Brain microvascular endothelial cell (primary cell): ENCODE data around the gene MEX3D.

Experiments used
- DNase-seq: peaks from one replicate; pipeline ENCODE4 v3.0.0-alpha.2; 2020
- H3K27ac ChIP-seq: fragments of 250-450 bp; sonication (Bioruptor Pico); 2 replicates; pipeline ENCODE4 v1.5.1; 2020; ENCODE audit warnings: mild to moderate bottlenecking, moderate library complexity
- H3K27me3 ChIP-seq: fragments of 250-450 bp; sonication (Bioruptor Pico); replicated peaks from 2 replicates; pipeline ENCODE4 v1.5.1; 2020; ENCODE audit warnings: mild to moderate bottlenecking
- H3K36me3 ChIP-seq: fragments of 250-450 bp; sonication (Bioruptor Pico); replicated peaks from 2 replicates; pipeline ENCODE4 v1.5.1; 2020; ENCODE audit warnings: mild to moderate bottlenecking
- H3K4me3 ChIP-seq: 2 replicates; pipeline ENCODE4 v1.5.1; 2011; ENCODE audit warnings: low read depth, mild to moderate bottlenecking, control low read depth, low read length, moderate library complexity
- in situ Hi-C: cut with HindIII; loops from 2 replicates; pipeline ENCODE4 v1.10.0; 2017; ENCODE audit warnings: low sequenced_read_pairs, low pct_ligation_motif_present
- TF ChIP-seq, protein P1 (sequence below): IDR thresholded peaks from 2 replicates; pipeline ENCODE4 v1.5.1; 2011; ENCODE audit warnings: low read depth, mild to moderate bottlenecking, moderate library complexity, low read length, control low read depth, inconsistent platforms; ENCODE audit errors: missing control alignments

The MEX3D gene

DNA sequence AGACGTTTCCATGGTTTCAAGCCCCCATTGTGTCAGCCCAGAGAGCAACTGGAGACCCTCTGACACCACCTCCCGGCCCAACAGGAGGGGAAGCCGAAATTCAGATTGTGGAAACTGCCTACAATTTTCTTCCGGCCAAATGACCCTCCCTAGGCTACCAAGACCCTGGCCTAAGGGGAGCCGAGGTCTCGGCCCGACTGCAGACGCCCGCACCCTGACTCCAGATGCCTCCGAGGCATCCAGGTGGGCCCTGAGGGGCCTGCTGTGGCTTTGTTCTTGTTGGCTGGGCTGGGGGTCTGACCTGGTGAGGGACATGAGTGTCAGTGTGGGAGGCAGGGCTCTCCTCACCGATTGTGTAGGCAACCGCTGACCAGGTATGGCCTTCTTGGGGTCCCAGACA is 9.6 kb downstream of the MEX3D start:
- H3K4me3 ChIP-seq, result no peak overlapping the region
- H3K36me3 ChIP-seq, result peaks cover 8% of the 10 kb centered on the region
- in situ Hi-C loops, result no loop called here
- no peak overlapping the region for H3K27ac ChIP-seq
- DNase-seq, result no peak
- no peaks in the 10 kb centered on the region for H3K27me3 ChIP-seq
- TF ChIP-seq, protein P1, sequence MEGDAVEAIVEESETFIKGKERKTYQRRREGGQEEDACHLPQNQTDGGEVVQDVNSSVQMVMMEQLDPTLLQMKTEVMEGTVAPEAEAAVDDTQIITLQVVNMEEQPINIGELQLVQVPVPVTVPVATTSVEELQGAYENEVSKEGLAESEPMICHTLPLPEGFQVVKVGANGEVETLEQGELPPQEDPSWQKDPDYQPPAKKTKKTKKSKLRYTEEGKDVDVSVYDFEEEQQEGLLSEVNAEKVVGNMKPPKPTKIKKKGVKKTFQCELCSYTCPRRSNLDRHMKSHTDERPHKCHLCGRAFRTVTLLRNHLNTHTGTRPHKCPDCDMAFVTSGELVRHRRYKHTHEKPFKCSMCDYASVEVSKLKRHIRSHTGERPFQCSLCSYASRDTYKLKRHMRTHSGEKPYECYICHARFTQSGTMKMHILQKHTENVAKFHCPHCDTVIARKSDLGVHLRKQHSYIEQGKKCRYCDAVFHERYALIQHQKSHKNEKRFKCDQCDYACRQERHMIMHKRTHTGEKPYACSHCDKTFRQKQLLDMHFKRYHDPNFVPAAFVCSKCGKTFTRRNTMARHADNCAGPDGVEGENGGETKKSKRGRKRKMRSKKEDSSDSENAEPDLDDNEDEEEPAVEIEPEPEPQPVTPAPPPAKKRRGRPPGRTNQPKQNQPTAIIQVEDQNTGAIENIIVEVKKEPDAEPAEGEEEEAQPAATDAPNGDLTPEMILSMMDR, result no peak

DNA sequence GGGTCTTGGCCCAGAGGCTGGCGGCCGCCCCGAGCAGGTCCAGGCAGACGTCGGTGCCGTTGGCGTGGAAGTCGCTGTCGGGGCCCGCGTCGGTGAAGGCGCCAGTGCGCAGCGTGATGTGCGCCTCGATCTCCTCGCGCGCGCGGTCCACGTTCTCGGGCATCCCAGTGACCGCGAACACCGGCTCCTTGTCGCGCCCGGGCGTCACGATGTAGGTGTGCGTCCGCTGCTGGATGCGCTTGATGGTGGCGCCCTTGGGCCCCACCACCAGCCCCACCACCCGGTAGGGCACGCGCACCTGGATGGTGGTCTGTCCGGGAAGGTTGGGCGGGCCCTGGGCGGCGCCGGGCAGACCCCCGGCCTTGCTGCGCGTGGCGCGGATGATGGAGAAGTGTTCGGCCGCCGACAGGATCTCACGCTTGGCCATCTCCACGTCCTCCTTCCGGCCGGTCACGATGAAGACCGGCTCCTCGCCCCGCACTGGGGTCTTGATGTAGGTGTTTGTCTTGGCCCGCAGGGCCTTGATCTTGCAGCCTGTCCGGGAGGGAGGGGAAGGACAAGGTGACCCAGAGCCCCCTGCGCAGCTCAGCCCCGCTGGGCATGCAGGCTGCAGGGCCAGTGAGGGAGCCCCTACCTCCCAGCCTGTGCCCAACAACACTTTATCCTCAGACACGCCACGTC is 11.6 kb downstream of the MEX3D start:
- no peak overlapping the region for H3K4me3 ChIP-seq
- no peak for DNase-seq
- H3K36me3 ChIP-seq, result peaks cover 8% of the 10 kb centered on the region
- no peaks in the 10 kb centered on the region for H3K27me3 ChIP-seq
- TF ChIP-seq, protein P1, result no peak
- H3K27ac ChIP-seq, result no peak overlapping the region
- in situ Hi-C loops, result no loop called here

DNA sequence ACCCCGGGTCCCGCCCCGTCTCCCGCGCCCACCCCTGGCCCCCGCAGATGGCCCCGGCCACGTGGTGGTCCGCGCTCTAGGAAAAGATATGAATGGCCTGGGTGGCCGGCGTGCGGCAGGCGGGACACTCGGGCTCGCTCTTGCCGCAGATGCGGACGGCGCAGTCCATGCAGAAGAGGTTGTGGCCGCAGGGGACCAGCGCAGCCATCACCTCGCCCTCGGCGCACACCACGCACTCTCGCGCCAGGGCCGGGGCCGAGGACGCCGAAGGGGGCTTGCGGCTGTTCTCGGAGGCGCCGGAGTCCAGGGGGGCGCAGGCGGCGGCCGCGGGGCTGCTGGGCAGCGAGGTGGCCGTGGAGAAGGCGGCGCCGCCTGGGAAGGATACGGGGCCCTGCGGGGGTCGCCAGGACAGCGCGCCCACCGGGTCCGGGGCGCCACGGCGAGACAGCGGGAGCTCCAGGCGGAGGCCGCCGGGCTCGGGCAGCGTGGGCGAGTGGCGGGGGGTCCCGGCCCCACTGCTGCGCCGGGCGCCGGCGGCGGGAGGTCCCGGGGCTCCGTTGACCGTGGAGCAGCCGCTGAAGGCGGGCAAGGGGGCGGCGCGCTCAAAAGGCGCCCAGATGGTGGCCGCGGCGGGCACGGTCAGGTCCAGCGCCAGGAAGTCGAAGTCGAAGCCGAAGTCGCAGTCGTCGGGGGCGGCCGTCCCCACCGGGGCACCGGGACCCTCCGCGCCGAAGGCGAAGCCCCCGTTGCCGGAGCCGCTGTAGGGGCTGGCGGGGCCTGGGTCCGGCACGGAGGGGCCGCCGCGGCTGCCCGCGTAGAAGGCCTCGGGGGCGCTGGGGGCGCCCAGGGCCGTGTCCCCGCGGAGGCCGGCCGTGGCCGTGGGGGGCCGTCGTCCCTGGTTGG is 12.4 kb downstream of the MEX3D start:
- TF ChIP-seq, protein P1, result no peak
- Histone ChIP-seq H3K36me3 (peaks cover 8% of the 10 kb centered on the region), H3K27ac (no peak overlapping the region), H3K27me3 (no peaks in the 10 kb centered on the region), H3K4me3 (no peak overlapping the region)
- in situ Hi-C loops, result no loop called here
- no peak for DNase-seq

DNA sequence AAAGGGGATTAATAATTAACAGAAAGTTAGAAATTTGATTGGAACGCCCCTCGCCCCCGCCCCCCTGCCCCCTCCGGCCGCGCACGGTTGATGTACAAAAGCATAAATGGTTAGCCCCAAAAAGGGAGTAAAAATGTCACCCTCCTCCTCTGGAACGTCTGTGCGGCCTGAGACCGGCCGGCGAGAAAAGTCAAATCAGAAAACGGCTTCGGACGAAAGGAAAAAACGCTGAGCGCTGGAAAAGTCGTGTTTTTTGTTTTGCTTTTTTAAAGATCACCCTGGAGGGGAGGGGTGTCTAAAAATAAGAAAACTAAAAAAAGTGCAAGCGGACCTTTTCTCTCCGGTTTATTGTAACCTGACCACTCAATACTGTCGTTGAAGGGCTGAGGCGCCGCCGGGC is 13.2 kb downstream of the MEX3D start:
- no peaks in the 10 kb centered on the region for H3K27me3 ChIP-seq
- in situ Hi-C loops, result no loop called here
- TF ChIP-seq, protein P1, result no peak
- no peak for DNase-seq
- peaks cover 8% of the 10 kb centered on the region for H3K36me3 ChIP-seq
- H3K27ac ChIP-seq, result no peak overlapping the region
- no peak overlapping the region for H3K4me3 ChIP-seq

DNA sequence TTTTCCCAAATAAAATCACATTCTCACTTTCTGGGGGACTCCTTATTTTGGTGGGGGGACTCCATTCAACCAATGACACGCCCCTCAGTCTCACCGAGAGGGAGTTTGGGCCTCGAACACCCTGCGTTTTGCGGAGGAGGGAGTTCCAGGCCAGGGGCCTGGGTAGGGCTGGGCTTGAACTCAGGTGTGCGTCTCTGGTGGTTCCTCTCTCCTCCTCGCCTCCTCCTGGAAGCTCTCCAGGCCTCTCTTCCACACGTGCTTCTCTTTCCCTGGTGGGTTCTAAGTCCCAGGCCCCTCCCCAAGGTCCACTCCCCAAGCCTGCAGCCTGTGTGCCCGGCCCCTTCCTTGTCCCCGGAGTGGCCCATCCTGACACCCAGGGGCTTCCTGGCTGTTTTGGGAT is 14.7 kb downstream of the MEX3D start:
- H3K27me3 ChIP-seq, result no peaks in the 10 kb centered on the region
- peaks cover 8% of the 10 kb centered on the region for H3K36me3 ChIP-seq
- no peak overlapping the region for H3K27ac ChIP-seq
- no peak overlapping the region for H3K4me3 ChIP-seq
- TF ChIP-seq, protein P1, result no peak
- in situ Hi-C loops, result no loop called here
- DNase-seq, result no peak
